ENCODE measurements around the gene ABHD17C.

- TF ChIP-seq REST (IDR thresholded peaks at IDR 0.05; ENCODE audit: insufficient read depth in 1 of 2, low read depth in 2 of 2, low read length in 2 of 2) (no peak), SIN3A (IDR thresholded peaks at IDR 0.05; ENCODE audit: borderline replicate concordance, insufficient read depth, low read length) (no peak), POLR2AphosphoS5 (IDR thresholded peaks at IDR 0.05; ENCODE audit: low read depth, low read length) (no peak), TAF1 (IDR thresholded peaks at IDR 0.05; ENCODE audit: borderline replicate concordance, insufficient read depth, low read length) (no peak)
Measured at GRCh38 chr15:80760960-80761359, 65.8 kb downstream of the ABHD17C start.
